OCI-M1 (cell line): Measurements from ENCODE around the gene MAP3K1.
"Not testable (repeated sequence)": the region's sequence is repeated elsewhere in the genome, so short reads cannot be mapped to it uniquely, and the experiment has no call there.

Source experiments
- DNase-seq: peaks from one replicate; lab custom pipeline; 2025; lab: John Stamatoyannopoulos, UW

Gene MAP3K1

GRCh38 chr5:56816546-56817081 lies 1.3 kb downstream of the MAP3K1 start:
- DNase-seq: peak; percentile 73

DNA sequence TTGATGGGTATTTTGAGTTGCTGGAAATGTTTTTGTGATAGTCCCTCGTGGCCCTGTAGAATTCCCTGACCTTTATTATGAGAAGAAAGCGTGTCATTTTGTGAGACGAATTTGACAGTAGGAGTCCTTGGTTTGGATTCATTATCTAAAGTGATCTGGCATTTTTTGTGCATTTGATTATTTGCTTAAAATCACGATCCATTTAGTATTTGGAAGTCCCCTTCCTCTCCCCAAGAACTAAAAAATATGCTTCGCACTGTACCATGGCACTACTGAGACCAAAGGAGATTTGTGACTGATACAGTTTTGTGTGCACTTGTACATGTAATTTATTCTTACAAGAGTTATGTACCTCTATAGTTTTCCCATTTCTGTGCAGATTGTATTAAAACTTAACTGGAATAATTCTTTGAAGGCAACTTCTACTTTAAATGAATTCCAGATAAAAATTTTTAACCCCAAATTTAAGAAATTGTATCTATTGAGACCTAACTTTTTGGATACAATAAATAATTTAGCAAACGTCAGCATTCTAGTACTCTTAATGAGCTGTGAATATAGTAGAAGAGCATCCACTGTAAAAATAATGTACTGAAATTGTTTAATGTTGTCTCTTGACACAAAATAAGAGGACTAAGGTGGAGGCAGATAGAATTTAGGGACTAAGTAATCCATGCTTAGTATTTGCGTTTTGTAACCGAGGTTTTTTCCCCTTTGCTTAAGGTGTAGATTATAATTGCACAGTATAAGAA lies 2.1 kb downstream of the MAP3K1 start:
- DNase-seq: peak; percentile 58

GRCh38 chr5:56818450-56819037 lies 3.2 kb downstream of the MAP3K1 start:
- peak; percentile 78 for DNase-seq

- DNase-seq: peak; percentile 76
Measured at GRCh38 chr5:56819060-56819881, 3.9 kb downstream of the MAP3K1 start.

DNA sequence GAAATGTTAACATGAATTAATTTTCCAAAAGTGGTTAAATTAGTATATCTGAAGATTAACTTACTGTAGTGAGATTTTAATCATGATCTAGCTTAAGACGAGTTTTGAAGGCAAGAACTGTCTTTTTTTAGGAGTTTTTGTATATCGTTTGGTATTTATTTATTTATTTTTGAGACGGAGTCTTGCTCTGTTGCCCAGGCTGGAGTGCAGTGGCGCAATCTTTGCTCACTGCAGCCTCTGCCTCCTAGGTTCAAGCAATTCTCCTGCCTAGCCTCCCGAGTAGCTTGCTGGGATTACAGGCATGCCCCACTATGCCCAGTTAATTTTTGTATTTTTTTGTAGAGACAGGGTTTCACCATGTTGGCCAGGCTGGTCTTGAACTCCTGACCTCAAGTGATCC lies 6.5 kb downstream of the MAP3K1 start:
- not testable (repeated sequence) for DNase-seq

DNA sequence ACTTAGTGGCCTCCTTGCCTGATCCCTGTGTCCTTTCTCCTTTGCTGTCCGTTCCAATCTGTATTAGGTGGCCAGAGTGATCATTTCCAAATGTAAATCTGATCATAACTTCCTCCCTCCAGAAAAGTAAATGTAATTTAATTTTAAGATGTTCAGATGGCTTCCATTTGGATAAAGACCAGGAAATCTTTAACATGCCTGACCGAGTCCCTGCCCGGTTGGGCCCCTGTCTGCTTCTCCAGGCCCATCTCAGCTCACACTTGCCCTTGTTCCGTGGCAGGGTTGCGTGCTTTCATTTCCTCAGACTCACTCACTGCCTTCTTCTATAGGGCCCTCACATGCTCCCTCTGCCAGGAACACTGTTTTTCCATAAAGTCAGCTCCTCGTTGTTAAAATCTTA lies 7.6 kb downstream of the MAP3K1 start:
- no peak for DNase-seq

DNA sequence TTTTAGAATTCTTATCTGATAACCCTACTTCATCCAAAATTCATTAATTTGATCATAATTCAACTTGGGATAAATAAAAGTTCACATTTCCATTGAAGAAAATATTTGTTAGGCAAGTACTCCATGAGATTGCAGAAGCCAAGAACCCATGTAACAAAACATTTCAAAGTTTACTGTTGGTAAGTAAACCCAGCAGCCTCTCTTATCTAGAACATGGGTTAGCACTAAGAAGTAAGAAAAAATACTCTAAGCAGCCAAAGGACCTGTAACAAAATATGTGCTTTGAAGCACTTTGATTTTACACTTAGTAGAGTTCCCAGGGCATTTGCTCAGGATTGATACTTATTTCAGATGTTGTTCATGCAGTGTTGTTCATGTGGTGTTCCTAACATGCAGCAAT lies 8.7 kb downstream of the MAP3K1 start:
- DNase-seq: no peak

DNA sequence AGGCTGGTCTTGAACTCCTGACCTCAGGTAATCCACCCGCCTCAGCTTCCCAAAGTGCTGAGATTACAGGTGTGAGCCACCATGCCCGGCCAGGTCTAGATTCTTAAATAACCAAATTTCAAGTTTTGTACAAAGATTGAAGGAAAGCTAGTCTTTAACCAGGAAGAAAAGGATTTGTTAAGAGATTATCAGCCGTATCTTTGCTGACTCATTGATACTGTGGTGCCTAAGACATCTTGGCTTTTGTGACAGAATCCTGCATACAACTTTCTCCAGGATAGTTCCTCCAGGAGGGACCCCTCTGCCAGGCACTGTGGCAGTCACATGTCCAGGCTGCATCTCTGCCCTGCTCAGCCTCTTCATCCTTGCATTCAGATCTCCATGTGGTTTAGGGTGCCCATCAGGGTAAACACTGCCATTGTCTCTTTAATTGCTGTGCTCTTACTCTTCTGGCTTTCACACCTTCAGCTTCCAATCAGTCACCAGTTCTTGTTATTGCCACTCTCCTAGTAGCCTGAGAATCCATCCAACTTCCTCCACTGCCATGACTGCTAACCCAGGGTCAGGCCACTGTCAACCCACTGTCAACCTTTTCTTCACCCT lies 10.0 kb downstream of the MAP3K1 start:
- peak; percentile 40 for DNase-seq

- peak; percentile 21 for DNase-seq
Measured at GRCh38 chr5:56827049-56827448, 11.7 kb downstream of the MAP3K1 start.

- DNase-seq: peak; percentile 23
Measured at GRCh38 chr5:56827924-56828323, 12.6 kb downstream of the MAP3K1 start.

DNA sequence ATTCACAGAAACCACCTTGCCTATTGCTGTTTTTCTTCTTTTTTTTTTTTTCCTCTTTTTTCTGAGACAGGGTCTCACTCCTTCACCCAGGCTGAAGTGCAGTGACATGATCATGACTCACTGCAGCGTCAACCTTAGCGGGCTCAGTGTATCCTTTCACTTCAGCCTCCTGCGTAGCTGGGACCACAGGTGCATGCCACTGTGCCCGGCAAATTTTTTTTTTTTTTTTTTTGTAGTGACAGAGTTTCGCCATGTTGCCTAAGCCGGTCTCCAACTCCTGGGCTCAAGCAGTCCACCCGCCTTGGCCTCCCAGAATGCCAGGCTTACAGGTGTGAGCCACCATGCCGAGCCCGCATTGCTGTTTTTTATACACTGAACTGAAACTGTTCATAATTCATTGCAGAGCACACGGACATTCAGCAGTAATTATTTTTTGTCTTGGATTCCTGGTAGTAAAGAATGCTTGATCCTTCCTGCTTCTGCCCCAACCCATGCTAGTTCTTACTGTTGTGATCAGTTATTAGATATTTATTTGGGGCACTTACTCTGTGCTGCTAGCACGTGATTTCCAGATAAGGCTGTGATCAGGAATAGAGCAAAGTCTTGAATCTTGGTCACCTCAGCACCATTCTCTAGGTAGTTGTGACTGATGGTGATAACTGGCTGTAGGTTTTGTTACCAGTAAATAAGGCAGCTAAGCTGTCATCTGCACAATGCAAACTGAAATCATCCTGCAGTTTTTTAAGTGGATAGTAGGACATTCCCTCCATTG lies 14.0 kb downstream of the MAP3K1 start:
- DNase-seq: no peak

DNA sequence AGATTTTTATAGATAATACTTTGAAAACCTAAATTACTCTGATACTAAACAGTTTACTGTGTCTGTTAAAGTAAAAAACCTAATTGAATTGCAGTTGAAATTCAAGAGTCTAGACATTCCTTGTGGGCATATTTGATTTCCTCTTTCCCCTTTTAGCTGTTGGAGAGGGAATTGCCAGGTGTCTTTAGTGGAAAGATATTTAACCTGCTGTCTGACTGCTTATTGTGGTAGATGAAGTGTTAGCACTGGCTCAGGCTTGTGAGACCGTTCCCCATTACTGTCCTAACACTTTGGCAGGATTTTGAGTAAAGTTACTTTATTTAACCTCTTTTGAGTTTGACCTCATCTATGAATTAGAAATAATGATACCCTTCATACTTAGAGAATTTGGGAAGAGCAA lies 16.4 kb downstream of the MAP3K1 start:
- DNase-seq: no peak

DNA sequence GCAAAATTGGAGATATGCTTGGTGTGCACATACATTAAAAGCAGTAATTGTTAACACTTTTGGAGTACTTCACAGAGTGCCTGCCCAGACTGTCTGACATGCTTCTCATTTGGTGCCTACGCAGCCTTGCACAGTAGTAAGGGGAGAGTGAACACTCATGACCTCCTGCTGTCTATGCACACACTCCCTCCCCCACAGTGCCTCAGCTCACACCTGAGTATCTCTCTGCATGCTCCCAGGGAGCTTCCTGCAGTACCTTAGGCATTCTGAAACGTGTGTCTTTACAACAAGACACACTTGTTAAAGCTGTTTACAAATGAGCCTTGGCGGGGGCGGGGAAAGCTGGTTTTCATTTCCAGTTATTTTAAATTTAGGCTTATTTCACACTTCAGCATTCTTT lies 18.0 kb downstream of the MAP3K1 start:
- DNase-seq: no peak

GRCh38 chr5:56837381-56837780 lies 22.0 kb downstream of the MAP3K1 start:
- DNase-seq: no peak

GRCh38 chr5:56837956-56838355 lies 22.6 kb downstream of the MAP3K1 start:
- no peak for DNase-seq

GRCh38 chr5:56838409-56839039 lies 23.2 kb downstream of the MAP3K1 start:
- peak; percentile 79 for DNase-seq

DNA sequence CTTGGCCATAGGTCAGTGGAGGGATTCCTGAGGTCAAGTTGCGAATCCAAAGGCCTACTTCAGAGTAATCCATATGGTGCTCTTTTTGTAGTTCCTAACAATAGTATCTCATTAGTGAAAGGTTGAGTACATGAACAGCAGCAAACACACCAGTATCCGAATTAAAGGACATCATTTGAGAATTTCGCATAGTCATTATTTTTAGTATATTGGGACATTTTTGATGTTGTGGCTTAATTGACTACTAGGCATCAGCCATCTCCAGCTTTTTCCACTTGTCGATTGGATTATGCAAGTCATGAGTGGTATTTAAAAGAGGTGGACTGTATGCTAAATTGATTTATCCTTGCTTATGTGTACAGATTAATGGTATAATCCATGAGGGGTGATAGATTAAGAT lies 23.7 kb downstream of the MAP3K1 start:
- no peak for DNase-seq

DNA sequence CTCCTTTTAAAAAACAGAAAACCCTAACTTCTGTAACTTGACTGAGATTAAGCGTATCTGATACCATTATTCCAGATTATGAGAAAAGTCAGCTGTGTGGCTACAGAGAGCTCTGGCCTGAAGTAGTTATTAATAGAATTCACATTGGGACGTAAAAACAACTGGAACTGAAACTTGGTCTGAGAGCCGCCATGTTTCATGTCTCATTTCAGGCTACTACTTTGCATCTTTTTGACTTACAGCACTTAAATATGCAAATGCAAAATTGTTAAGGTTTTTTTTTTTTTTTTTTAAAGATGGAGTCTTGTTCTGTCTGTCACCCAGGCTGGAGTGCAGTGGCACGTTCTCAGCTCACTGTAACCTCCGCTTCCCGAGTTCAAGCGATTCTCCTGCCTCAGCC lies 25.2 kb downstream of the MAP3K1 start:
- no peak for DNase-seq

GRCh38 chr5:56845277-56845676 lies 29.9 kb downstream of the MAP3K1 start:
- peak; percentile 33 for DNase-seq

- DNase-seq: no peak
Measured at GRCh38 chr5:56845904-56846480, 30.6 kb downstream of the MAP3K1 start.

DNA sequence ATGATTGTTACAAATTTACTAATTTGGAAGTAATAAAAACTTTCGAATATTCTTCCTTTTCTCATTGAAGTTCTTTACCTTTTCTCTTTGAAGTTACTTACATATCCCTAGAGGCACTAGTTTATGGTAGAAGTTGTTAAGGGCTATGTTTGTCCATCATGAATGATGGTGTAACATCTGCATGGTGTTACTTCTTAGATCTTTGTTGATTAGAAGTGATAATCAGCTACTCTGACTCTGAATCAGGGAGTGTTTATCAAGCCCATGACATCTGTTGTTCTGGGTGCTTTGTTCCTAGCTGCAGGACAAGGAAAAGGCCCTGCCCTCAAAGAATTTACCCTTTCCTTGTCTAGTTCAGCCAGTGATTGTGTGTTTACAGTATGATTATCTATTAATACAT lies 32.9 kb downstream of the MAP3K1 start:
- peak; percentile 49 for DNase-seq
